ENCODE measurements around the gene TGFB1I1.
"Not testable (repeated sequence)": the region's sequence is repeated elsewhere in the genome, so short reads cannot be mapped to it uniquely, and the experiment has no call there.

The TGFB1I1 gene

DNA sequence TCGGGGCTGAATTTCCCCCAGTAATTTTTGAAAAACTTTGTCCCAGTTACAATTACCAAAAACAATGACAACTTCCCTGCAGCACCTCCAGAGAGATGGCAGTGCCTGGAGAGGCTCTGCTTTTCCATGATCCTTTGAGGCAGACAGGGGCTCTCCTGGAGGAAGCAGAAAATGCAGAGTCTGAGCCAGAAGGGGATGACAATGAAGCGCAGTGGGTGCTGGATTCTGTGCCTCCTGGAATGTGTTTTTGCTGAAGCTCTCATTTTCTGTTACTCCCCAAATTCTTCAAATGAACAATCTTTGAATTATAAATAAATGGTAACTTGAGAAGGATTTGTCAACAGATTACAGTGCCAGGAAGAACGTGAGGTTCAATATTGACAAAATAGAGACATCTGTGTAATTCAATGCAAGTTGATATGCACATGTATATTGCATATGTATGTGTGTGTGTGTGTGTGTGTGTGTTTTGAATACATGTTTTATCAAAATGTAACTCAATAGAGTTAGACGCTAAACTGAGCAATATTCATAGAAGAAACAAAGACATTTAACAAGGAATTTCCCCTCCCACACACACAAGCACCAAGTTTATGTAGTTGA, 45.9 kb downstream of the TGFB1I1 start:
- no peak for DNase-seq (ENCODE audit: low read depth in 2 of 2)

DNA sequence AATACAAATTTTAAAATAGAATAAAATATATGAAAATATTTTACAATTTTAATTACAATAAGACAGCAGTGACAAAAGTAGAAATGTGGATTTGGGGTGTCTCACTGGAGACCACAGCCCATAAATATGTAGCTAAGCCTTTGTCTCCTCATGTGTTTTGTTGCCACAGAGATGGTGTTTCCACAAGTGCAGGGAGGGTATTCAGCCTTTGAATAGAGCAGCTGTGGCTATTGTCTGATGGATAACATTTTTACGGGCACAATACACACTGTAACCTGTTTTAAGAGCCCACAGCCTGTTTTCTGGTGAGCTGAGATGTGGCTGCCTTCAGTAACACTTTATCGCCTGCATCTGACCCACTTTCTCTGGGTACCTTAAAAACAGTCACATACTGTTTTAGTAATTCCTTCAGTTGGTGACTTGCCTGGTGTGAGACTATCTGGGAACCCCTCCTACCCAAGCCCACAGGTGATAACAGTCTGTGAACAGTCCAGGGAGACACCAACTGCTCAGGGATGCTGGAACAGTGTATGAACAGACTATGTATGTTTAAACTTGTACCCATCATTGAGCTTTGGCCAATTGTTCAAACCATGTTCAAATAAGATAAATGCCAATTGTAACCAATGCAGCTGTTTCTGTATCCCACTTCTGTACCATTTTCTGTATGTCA, 47.9 kb downstream of the TGFB1I1 start:
- DNase-seq (ENCODE audit: low read depth in 2 of 2): no peak

DNA sequence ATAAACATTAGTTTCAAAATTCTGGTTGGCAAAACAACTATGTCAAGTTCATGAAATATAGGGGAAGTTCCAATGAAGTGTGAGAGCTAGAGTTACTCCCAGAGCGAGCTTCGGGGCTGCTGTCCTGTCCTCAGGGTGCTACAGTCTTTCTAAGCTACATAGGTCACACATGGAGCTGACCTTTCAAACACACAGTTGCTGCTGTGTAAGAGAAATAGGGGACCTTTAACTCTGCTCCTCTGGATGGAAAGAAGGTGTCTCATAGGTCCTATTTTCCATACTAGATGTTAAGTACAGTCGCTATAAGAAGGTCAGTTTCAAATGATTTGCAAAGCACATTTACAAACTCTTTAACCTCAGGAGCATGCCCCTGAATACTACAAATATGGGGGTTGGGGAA, 49.4 kb downstream of the TGFB1I1 start:
- DNase-seq (ENCODE audit: low read depth in 2 of 2): no peak

DNA sequence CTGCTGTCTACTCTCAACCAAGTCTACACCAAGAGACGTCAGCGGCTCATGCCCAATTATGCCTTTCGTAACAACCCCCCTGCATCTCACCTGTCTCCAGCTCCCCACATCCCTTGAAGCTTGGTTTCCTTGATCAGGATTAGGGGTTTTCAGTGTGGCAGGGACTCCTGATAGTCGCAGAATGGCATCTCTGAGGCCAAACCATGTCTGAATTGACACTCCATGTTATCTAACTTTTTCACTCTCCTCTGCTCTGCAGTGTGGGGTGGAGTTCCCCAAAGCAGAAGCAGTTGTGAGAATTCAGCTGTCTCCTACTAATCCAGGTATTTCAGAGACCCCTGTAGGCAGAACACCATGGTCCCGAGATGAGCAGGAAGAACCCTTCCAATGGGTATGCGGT, 50.1 kb downstream of the TGFB1I1 start:
- DNase-seq (ENCODE audit: low read depth in 2 of 2): no peak

- not testable (repeated sequence) for DNase-seq (ENCODE audit: low read depth in 2 of 2)
Observed at GRCh38 chr16:31523768-31524167, 51.8 kb downstream of the TGFB1I1 start.

GRCh38 chr16:31525113-31525512, 53.2 kb downstream of the TGFB1I1 start:
- no peak for DNase-seq (ENCODE audit: low read depth in 2 of 2)

Data from stimulated activated CD8-positive, alpha-beta memory T cell treated with anti-CD3 and anti-CD28 coated beads, Interleukin-2, amount 100 ng/mL, for 48 hours (primary cell).